GM10266 (cell line): ENCODE measurements around the gene ANGPTL4.
A peak's percentile ranks its signal among the peaks of the same experiment; 100 is the strongest.

ENCODE experiments used
- DNase-seq: peaks from one replicate; pipeline ENCODE4 v3.0.0; 2012; ENCODE audit errors: extremely low spot score
- CTCF ChIP-seq: IDR thresholded peaks from 2 replicates; pipeline ENCODE4 v1.5.1; 2012; ENCODE audit warnings: mild to moderate bottlenecking, low read depth; ENCODE audit not compliant: control insufficient read depth, insufficient read depth; ENCODE audit errors: missing control alignments

ANGPTL4 gene

GRCh38 chr19:8389891-8390616 lies 26.1 kb downstream of the ANGPTL4 start, which contains the start of gene RAB11B:
Gene RAB11B, plus strand, starts transcription at chr19:8390360. Its CDS starts 57 bp downstream, at chr19:8390417.
- no peak for TF ChIP-seq CTCF
- peak; percentile 99 for DNase-seq

GRCh38 chr19:8390617-8390981 lies 26.6 kb downstream of the ANGPTL4 start:
- no peak for TF ChIP-seq CTCF
- DNase-seq: peak; percentile 95

- TF ChIP-seq CTCF: no peak
- DNase-seq: no peak
These were observed 27.5 kb downstream of the ANGPTL4 start for GRCh38 chr19:8391198-8392016.

GRCh38 chr19:8392017-8392591 lies 28.1 kb downstream of the ANGPTL4 start:
- TF ChIP-seq CTCF: no peak

GRCh38 chr19:8393192-8393870 lies 29.4 kb downstream of the ANGPTL4 start:
- no peak for DNase-seq
- no peak for TF ChIP-seq CTCF

More at GRCh38 chr19:8392017-8392591, 28.1 kb downstream of the ANGPTL4 start:
- no peak for DNase-seq

- DNase-seq: no peak
- TF ChIP-seq CTCF: no peak
These were observed 29.9 kb downstream of the ANGPTL4 start for GRCh38 chr19:8393871-8394250.
